Liver (tissue), 3 donors: ENCODE measurements around the gene ZNF680.

Source experiments
- EGR1 ChIP-seq, 2 donors: IDR thresholded peaks; 2 replicates each; pipeline ENCODE4 v1.6.1; 2016 to 2018; ENCODE audit warnings: antibody characterized with exemption in 2 of 2, low read depth in 2 of 2
- FOXA1 ChIP-seq: IDR thresholded peaks from 2 replicates; pipeline ENCODE4 v1.6.1; 2016; ENCODE audit warnings: antibody characterized with exemption
- GABPA ChIP-seq, 2 donors: IDR thresholded peaks in 1 of 2; conservative IDR thresholded peaks in 1 of 2; 2 replicates each; pipeline ENCODE4 v1.6.1; 2016; ENCODE audit warnings: antibody characterized with exemption in 2 of 2, mild to moderate bottlenecking in 1 of 2, moderate library complexity in 1 of 2
- JUND ChIP-seq, 2 donors: IDR thresholded peaks; 2 replicates each; pipeline ENCODE4 v1.6.1; 2016; ENCODE audit warnings: antibody characterized with exemption in 2 of 2
- RAD21 ChIP-seq, 2 donors: IDR thresholded peaks; 2 replicates each; pipeline ENCODE4 v1.6.1; 2016; ENCODE audit warnings: antibody characterized with exemption in 2 of 2, mild to moderate bottlenecking in 2 of 2
- RXRA ChIP-seq, 2 donors: IDR thresholded peaks; 2 replicates each; pipeline ENCODE4 v1.6.1; 2017 to 2018; ENCODE audit warnings: antibody characterized with exemption in 2 of 2, mild to moderate bottlenecking in 1 of 2
- SP1 ChIP-seq: IDR thresholded peaks from 2 replicates; pipeline ENCODE4 v1.6.1; 2018; ENCODE audit warnings: antibody characterized with exemption, mild to moderate bottlenecking
- TAF1 ChIP-seq: conservative IDR thresholded peaks from 2 replicates; pipeline ENCODE4 v1.6.1; 2016; ENCODE audit warnings: antibody characterized with exemption, mild to moderate bottlenecking
- YY1 ChIP-seq: IDR thresholded peaks from 2 replicates; pipeline ENCODE4 v1.6.1; 2016; ENCODE audit warnings: antibody characterized with exemption, mild to moderate bottlenecking
- TF ChIP-seq, protein P1 (sequence below): IDR thresholded peaks from 2 replicates; pipeline ENCODE4 v1.6.1; 2016; ENCODE audit warnings: antibody characterized with exemption, mild to moderate bottlenecking
- TF ChIP-seq, protein P2 (sequence below): fragments of 150-350 bp; IDR thresholded peaks from 2 replicates; pipeline ENCODE4 v1.5.1; 2017; ENCODE audit warnings: improper control_type of control experiment, low read depth, low read length; ENCODE audit not compliant: missing input control
- TF ChIP-seq, protein P3 (sequence below): IDR thresholded peaks from 2 replicates; pipeline ENCODE4 v1.6.1; 2016; ENCODE audit warnings: antibody characterized with exemption
- TF ChIP-seq, protein P4 (sequence below): IDR thresholded peaks from 2 replicates; pipeline ENCODE4 v1.6.1; 2016; ENCODE audit warnings: antibody characterized with exemption
- TF ChIP-seq, protein P5 (sequence below): IDR thresholded peaks from 2 replicates; pipeline ENCODE4 v1.6.1; 2016; ENCODE audit warnings: antibody characterized with exemption
- donor health status: healthy.
- donor health status: healthy.

DNA sequence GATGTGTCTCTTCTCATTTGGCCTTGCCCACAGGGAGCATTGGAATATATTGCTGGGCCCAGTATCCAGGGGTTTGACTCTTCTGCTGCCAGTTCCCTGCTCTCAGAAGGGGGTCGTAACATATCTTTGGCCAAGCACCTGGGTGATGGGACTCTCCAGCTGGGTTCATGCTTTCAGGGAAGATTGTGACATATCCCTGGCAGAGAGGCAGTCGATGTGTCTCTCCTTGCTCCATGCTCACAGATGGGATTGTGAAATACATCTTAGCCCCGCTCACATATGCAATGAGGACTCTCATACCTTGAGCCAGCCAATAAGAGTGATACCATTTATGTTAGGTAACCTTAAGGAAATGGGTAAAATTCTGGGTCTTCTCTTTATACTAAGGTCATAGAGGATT, 39.2 kb upstream of the ZNF680 start:
- TF ChIP-seq, protein P1, sequence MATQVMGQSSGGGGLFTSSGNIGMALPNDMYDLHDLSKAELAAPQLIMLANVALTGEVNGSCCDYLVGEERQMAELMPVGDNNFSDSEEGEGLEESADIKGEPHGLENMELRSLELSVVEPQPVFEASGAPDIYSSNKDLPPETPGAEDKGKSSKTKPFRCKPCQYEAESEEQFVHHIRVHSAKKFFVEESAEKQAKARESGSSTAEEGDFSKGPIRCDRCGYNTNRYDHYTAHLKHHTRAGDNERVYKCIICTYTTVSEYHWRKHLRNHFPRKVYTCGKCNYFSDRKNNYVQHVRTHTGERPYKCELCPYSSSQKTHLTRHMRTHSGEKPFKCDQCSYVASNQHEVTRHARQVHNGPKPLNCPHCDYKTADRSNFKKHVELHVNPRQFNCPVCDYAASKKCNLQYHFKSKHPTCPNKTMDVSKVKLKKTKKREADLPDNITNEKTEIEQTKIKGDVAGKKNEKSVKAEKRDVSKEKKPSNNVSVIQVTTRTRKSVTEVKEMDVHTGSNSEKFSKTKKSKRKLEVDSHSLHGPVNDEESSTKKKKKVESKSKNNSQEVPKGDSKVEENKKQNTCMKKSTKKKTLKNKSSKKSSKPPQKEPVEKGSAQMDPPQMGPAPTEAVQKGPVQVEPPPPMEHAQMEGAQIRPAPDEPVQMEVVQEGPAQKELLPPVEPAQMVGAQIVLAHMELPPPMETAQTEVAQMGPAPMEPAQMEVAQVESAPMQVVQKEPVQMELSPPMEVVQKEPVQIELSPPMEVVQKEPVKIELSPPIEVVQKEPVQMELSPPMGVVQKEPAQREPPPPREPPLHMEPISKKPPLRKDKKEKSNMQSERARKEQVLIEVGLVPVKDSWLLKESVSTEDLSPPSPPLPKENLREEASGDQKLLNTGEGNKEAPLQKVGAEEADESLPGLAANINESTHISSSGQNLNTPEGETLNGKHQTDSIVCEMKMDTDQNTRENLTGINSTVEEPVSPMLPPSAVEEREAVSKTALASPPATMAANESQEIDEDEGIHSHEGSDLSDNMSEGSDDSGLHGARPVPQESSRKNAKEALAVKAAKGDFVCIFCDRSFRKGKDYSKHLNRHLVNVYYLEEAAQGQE = no peak
- TF ChIP-seq, protein P2, sequence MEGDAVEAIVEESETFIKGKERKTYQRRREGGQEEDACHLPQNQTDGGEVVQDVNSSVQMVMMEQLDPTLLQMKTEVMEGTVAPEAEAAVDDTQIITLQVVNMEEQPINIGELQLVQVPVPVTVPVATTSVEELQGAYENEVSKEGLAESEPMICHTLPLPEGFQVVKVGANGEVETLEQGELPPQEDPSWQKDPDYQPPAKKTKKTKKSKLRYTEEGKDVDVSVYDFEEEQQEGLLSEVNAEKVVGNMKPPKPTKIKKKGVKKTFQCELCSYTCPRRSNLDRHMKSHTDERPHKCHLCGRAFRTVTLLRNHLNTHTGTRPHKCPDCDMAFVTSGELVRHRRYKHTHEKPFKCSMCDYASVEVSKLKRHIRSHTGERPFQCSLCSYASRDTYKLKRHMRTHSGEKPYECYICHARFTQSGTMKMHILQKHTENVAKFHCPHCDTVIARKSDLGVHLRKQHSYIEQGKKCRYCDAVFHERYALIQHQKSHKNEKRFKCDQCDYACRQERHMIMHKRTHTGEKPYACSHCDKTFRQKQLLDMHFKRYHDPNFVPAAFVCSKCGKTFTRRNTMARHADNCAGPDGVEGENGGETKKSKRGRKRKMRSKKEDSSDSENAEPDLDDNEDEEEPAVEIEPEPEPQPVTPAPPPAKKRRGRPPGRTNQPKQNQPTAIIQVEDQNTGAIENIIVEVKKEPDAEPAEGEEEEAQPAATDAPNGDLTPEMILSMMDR = no peak
- TF ChIP-seq EGR1 (IDR thresholded peaks at IDR 0.05; ENCODE audit: low read depth in 2 of 2) (no peak), TAF1 (no peak), RAD21 (IDR thresholded peaks at IDR 0.05) (no peak), FOXA1 (no peak), SP1 (no peak), RXRA (IDR thresholded peaks at IDR 0.05) (no peak), YY1 (no peak), GABPA (IDR thresholded peaks at IDR 0.05 in 1 of 2, conservative IDR thresholded peaks at IDR 0.05 in 1 of 2) (no peak), JUND (IDR thresholded peaks at IDR 0.05) (no peak)
- TF ChIP-seq, protein P3, sequence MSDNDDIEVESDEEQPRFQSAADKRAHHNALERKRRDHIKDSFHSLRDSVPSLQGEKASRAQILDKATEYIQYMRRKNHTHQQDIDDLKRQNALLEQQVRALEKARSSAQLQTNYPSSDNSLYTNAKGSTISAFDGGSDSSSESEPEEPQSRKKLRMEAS = no peak
- TF ChIP-seq, protein P4, sequence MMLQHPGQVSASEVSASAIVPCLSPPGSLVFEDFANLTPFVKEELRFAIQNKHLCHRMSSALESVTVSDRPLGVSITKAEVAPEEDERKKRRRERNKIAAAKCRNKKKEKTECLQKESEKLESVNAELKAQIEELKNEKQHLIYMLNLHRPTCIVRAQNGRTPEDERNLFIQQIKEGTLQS = no peak
- TF ChIP-seq, protein P5, sequence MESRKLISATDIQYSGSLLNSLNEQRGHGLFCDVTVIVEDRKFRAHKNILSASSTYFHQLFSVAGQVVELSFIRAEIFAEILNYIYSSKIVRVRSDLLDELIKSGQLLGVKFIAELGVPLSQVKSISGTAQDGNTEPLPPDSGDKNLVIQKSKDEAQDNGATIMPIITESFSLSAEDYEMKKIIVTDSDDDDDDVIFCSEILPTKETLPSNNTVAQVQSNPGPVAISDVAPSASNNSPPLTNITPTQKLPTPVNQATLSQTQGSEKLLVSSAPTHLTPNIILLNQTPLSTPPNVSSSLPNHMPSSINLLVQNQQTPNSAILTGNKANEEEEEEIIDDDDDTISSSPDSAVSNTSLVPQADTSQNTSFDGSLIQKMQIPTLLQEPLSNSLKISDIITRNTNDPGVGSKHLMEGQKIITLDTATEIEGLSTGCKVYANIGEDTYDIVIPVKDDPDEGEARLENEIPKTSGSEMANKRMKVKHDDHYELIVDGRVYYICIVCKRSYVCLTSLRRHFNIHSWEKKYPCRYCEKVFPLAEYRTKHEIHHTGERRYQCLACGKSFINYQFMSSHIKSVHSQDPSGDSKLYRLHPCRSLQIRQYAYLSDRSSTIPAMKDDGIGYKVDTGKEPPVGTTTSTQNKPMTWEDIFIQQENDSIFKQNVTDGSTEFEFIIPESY = no peak
